GM12878 (cell line): Measurements from ENCODE around the gene CTNNA2. TPM values are rescaled to one million over a fixed set of nuclear protein-coding genes. Genes with fewer than 3 reads are reported as not detected.

Experiments
- ATAC-seq: fragments of 200-7000 bp; cut with Tn5 transposase; 3 replicates; pipeline ENCODE4 v1.9.1; 2020; ENCODE audit warnings: mild to moderate bottlenecking, moderate library complexity
- BruUV-seq: library from RNA; stranded (reverse); fragments of 400-500 nt; replicated peaks from 2 replicates; lab custom pipeline; 2021; lab: Mats Ljungman, UMichigan
- CTCF ChIA-PET: fragments of 300-600 bp; sonication (Branson Sonifier 250); formaldehyde crosslinking; extraction: SDS; loops from one replicate; lab custom pipeline; 2021; ENCODE audit warnings: inconsistent platforms; lab: Yijun Ruan, JAX
- POLR2A ChIA-PET: fragments of 350-600 bp; formaldehyde crosslinking; extraction: SDS; loops from one replicate; lab custom pipeline; 2021; ENCODE audit warnings: inconsistent platforms; lab: Charles Lee
- RAD21 ChIA-PET: fragments of 300-600 bp; sonication (Branson Sonifier 250); formaldehyde crosslinking; loops from one replicate; lab custom pipeline; 2023; ENCODE audit warnings: antibody characterized with exemption; ENCODE audit not compliant: unreplicated experiment; lab: Charles Lee
- SMC1A ChIA-PET: fragments of 300-600 bp; sonication (Branson Sonifier 250); formaldehyde crosslinking; loops from one replicate; lab custom pipeline; 2023; ENCODE audit not compliant: unreplicated experiment, uncharacterized antibody; lab: Charles Lee
- DNase-seq: peaks from one replicate; pipeline ENCODE4 v3.0.0-alpha.2; 2011; ENCODE audit warnings: low read depth, low spot score
- FAIRE-seq: peaks from 3 replicates; lab custom pipeline; 2011; peaks lifted over from hg19 to GRCh38; lab: Jason Lieb, UNC
- H2AFZ ChIP-seq: 2 replicates; pipeline ENCODE4 v1.6.0; 2011; ENCODE audit warnings: low read depth, low read length, control low read depth; ENCODE audit not compliant: control insufficient read depth
- H3K27ac ChIP-seq: 2 replicates; pipeline ENCODE4 v1.5.1; 2011; ENCODE audit warnings: control low read depth; ENCODE audit not compliant: control insufficient read depth, insufficient read depth
- H3K27me3 ChIP-seq, 2 experiments: replicated peaks in 1 of 2; 2 replicates each; pipeline versions ENCODE4 v1.6.0 to v1.6.1; 2011; ENCODE audit warnings: low read length in 1 of 2; ENCODE audit not compliant: control insufficient read depth in 2 of 2, insufficient read depth in 2 of 2
- H3K36me3 ChIP-seq, 2 experiments: 2 replicates each; pipeline ENCODE4 v1.5.1; 2011; ENCODE audit warnings: low read length in 1 of 2; ENCODE audit not compliant: control insufficient read depth in 2 of 2, insufficient read depth in 2 of 2
- H3K4me1 ChIP-seq: 2 replicates; pipeline ENCODE4 v1.6.1; 2011; ENCODE audit warnings: mild to moderate bottlenecking, low read length, moderate library complexity, mixed read lengths; ENCODE audit not compliant: control insufficient read depth, insufficient read depth
- H3K4me2 ChIP-seq: 2 replicates; pipeline ENCODE4 v1.6.0; 2011; ENCODE audit warnings: control low read depth; ENCODE audit not compliant: control insufficient read depth, insufficient read depth
- H3K4me3 ChIP-seq: fragments of 200-600 bp; sonication (generic); 2 replicates; pipeline ENCODE4 v1.5.1; 2016
- H3K79me2 ChIP-seq: 2 replicates; pipeline ENCODE4 v1.6.0; 2011; ENCODE audit warnings: low read length; ENCODE audit not compliant: control insufficient read depth, insufficient read depth
- H3K9ac ChIP-seq: 2 replicates; pipeline ENCODE4 v1.8.0; 2011; ENCODE audit warnings: low read length, control low read depth, mixed read lengths; ENCODE audit not compliant: control insufficient read depth, insufficient read depth
- H3K9me3 ChIP-seq: replicated peaks from 3 replicates; pipeline ENCODE4 v1.5.1; 2011; ENCODE audit warnings: mild to moderate bottlenecking, low read length; ENCODE audit not compliant: control insufficient read depth, insufficient read depth
- H4K20me1 ChIP-seq: 2 replicates; pipeline ENCODE4 v1.6.0; 2011; ENCODE audit not compliant: control insufficient read depth, insufficient read depth
- BCL11A ChIP-seq: IDR thresholded peaks from 2 replicates; pipeline ENCODE4 v1.6.1; 2011; ENCODE audit warnings: low read depth, low read length
- CBFB ChIP-seq: IDR thresholded peaks from 2 replicates; pipeline ENCODE4 v1.6.1; 2016; ENCODE audit warnings: antibody characterized with exemption, low read depth
- FOS ChIP-seq: IDR thresholded peaks from 3 replicates; pipeline ENCODE4 v1.6.1; 2011; ENCODE audit warnings: borderline replicate concordance; ENCODE audit not compliant: insufficient read length; ENCODE audit errors: extremely low read depth
- IKZF1 ChIP-seq: fragments of 450-650 bp; conservative IDR thresholded peaks from 2 replicates; pipeline ENCODE4 v1.6.1; 2017; ENCODE audit warnings: antibody characterized with exemption, mild to moderate bottlenecking
- MTA2 ChIP-seq: fragments of 450-650 bp; IDR thresholded peaks from 2 replicates; pipeline ENCODE4 v1.6.1; 2016; ENCODE audit warnings: low read depth, mild to moderate bottlenecking, moderate library complexity
- PAX8 ChIP-seq: fragments of 450-650 bp; IDR thresholded peaks from 2 replicates; pipeline ENCODE4 v1.6.1; 2017; ENCODE audit warnings: mild to moderate bottlenecking, moderate library complexity
- RELA ChIP-seq: fragments of 450-650 bp; IDR thresholded peaks from 2 replicates; pipeline ENCODE4 v1.8.0; 2014; ENCODE audit warnings: borderline replicate concordance; ENCODE audit not compliant: partially characterized antibody
- RUNX3 ChIP-seq: IDR thresholded peaks from 2 replicates; pipeline ENCODE4 v1.6.1; 2012; ENCODE audit warnings: low read length, inconsistent platforms
- SPI1 ChIP-seq: IDR thresholded peaks from 2 replicates; pipeline ENCODE4 v1.6.1; 2011; ENCODE audit warnings: low read depth, mild to moderate bottlenecking, low read length, moderate library complexity, borderline replicate concordance; ENCODE audit not compliant: insufficient read depth
- ZBED1 ChIP-seq: IDR thresholded peaks from 2 replicates; pipeline ENCODE4 v1.6.1; 2016; ENCODE audit warnings: borderline replicate concordance
- ZZZ3 ChIP-seq: IDR thresholded peaks from 2 replicates; pipeline ENCODE4 v1.6.1; 2011; ENCODE audit warnings: low read depth; ENCODE audit not compliant: control insufficient read depth, insufficient read length
- WGBS: methylation state at CpG from one replicate; pipeline ENCODE4 v1.1.6; 2016; ENCODE audit warnings: low lambda C conversion rate; ENCODE audit not compliant: insufficient replicate concordance, insufficient coverage; ENCODE audit errors: missing lambda C conversion rate; 5-methylcytosine and 5-hydroxymethylcytosine counted together
- in situ Hi-C: fragments of 300-500 bp; cut with MboI; formaldehyde crosslinking; loops from 9 replicates; pipeline ENCODE4 v1.14.3; 2018; ENCODE audit warnings: mixed read lengths
- intact Hi-C: fragments of 100-400 bp; cut with micrococcal nuclease; formaldehyde crosslinking; loops from one replicate; pipeline ENCODE4 v1.14.2; 2022; ENCODE audit not compliant: unreplicated experiment
- polyA plus RNA-seq, 11 experiments: library from polyadenylated mRNA; depleted of rRNA in 4 of 11; unstranded in 6 of 11; stranded (reverse) in 5 of 11; fragments of >200 nt; fragmentation: Nextera tagmentation in 4 of 11; fragmentation: Illumina TruSeq in 1 of 11; extraction: Ambion mirVana in 4 of 11; extraction: Trizol in 1 of 11; gene quantifications; 1 replicate in 1 of 11; 2 replicates in 10 of 11; pipeline versions ENCODE4 v1.2.1 to v1.2.3, GENCODE V29; 2011 to 2016; ENCODE audit warnings: inconsistent platforms in 2 of 11, missing spikeins in 2 of 11, low read depth in 1 of 11
- total RNA-seq, 4 experiments: library from RNA; depleted of rRNA in 3 of 4; stranded (reverse); fragments of >200 nt in 3 of 4; fragmentation: Illumina TruSeq in 1 of 4; extraction: Trizol in 1 of 4; gene quantifications; 2 replicates each; pipeline versions ENCODE4 v1.2.1 to v1.2.3, GENCODE V29; 2013 to 2021

The CTNNA2 gene
- total and polyA plus RNA-seq, 10 of the 15 experiments (the other 5 are each of a cell fraction or from before 2014, with no cell fraction given), result 2.4 to 36.2 (median 6.6) TPM

DNA sequence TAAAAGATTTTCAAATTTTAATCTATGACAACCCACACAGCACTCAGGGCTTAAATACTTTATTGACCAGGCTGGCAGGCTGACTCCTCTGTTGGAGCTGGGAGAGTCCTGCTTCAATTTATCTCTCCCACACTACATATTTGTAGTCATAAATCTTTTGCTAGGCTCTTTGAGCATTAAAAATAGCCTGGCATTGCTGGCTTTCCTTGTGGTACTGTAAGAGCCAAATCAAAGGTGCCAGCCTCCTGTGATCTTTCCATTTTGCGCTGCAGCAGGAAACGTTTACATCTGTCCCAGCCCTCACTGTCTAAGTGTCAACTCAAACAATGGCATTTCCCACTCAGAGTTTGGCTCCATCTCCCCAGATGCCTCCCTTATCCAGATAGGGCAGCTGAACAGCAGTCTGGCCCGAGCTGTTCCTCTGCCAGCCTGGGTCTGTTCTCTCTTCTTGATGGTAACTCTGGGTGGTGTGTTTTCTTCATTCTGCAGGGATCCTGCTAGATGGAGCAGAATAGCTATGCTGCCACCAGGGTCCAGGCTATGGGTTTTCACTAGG, 729.6 kb downstream of the CTNNA2 start:
- no peak overlapping the region for H3K27ac ChIP-seq
- POLR2A ChIA-PET, result no interaction called here
- H2AFZ ChIP-seq, result no peak overlapping the region
- H3K9me3 ChIP-seq, result no peaks in the 10 kb centered on the region
- TF ChIP-seq PAX8, result no peak
- H3K79me2 ChIP-seq, result no peaks in the 10 kb centered on the region
- in situ Hi-C loops (no loop called here), intact Hi-C loops (no loop called here)
- RAD21 ChIA-PET, result no interaction called here
- DNase-seq (no peak), FAIRE-seq (no peak), ATAC-seq (no peak)
- H3K27me3 ChIP-seq, result no peaks in the 10 kb centered on the region
- H4K20me1 ChIP-seq, result no peaks in the 10 kb centered on the region
- H3K4me1 ChIP-seq, result no peaks in the 10 kb centered on the region
- H3K9ac ChIP-seq, result no peak overlapping the region
- H3K4me3 ChIP-seq, result no peak overlapping the region
- 13% methylated on average over 3 of the region's 3 CpGs for WGBS
- no TSS peak for BruUV-seq
- no peaks in the 10 kb centered on the region for H3K36me3 ChIP-seq
- CTCF ChIA-PET, result interaction anchor here (0.9 to 1.5 kb wide), 4 partner anchors 14 to 84 kb away, joined by 3 to 4 read pairs (median 4); no protein-coding TSS in a partner anchor
- no peak overlapping the region for H3K4me2 ChIP-seq
- SMC1A ChIA-PET, result interaction anchor here (1.3 kb wide), 1 partner anchor 14 kb away, joined by 4 read pairs; no protein-coding TSS in a partner anchor

DNA sequence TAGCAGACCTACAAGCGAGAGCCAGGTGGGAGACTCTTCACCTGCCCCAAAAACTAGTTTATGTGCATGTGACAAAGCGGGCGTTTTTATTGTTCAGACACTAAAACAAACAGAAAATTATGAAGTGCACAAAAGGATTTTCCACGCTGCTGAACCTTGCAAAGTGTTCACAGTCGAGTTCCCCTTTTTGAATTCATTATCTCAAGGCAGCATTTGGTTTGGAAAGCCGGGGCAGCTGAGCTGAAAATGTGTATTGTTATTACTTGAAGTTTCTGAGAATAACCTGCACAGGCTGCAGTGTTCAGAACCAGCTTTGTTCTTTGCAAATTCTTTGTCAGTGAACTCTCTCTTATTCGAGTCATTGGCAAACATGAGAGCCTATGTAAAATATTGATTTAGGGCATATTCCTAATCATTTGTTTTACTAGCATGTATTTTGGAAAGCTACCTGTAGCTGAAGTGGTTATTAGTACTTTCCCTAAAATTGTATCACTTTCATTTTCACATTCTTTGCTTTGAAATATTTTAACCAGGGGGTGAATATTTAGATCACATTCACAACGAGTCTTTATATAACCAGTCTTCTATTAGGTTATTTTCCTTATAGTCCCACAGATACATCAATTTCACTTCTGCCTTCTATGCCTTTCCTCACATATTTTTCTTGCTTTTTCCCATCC, 732.2 kb downstream of the CTNNA2 start:
- CTCF ChIA-PET, result interaction anchor here (1.6 to 1.9 kb wide), 2 partner anchors 11 to 173 kb away, joined by 3 to 6 read pairs; no protein-coding TSS in a partner anchor
- POLR2A ChIA-PET, result interaction anchor here (0.6 kb wide), 2 partner anchors 290 to 1710 kb away, joined by 3 to 12 read pairs; no protein-coding TSS in a partner anchor
- DNase-seq, result no peak
- SMC1A ChIA-PET, result interaction anchor here (0.6 to 1.3 kb wide), 3 partner anchors 15 to 257 kb away, joined by 3 read pairs; no protein-coding TSS in a partner anchor
- FAIRE-seq, result no peak
- H3K4me2 ChIP-seq, result no peak overlapping the region
- H3K36me3 ChIP-seq, result no peaks in the 10 kb centered on the region
- RAD21 ChIA-PET, result interaction anchor here (1.3 kb wide), 1 partner anchor 221 kb away, joined by 3 read pairs; no protein-coding TSS in a partner anchor
- no peaks in the 10 kb centered on the region for H3K79me2 ChIP-seq
- no peaks in the 10 kb centered on the region for H3K9me3 ChIP-seq
- 5% methylated on average over 8 of the region's 8 CpGs for WGBS
- H2AFZ ChIP-seq, result no peak overlapping the region
- no peaks in the 10 kb centered on the region for H3K27me3 ChIP-seq
- no peak overlapping the region for H3K27ac ChIP-seq
- BruUV-seq, result no TSS peak
- H3K4me3 ChIP-seq, result no peak overlapping the region
- peak; percentile 72 for ATAC-seq
- intact Hi-C loops, result no loop called here
- in situ Hi-C loops, result no loop called here
- TF ChIP-seq BCL11A (no peak), IKZF1 (peak; percentile 27; the same call in 1 of the 2 replicates), FOS (no peak), ZZZ3 (no peak), RELA (no peak), CBFB (no peak), MTA2 (peak; percentile 25; the same call in 1 of the 2 replicates), SPI1 (peak; percentile 75; the same call in 1 of the 2 replicates), ZBED1 (no peak), RUNX3 (no peak)
- no peaks in the 10 kb centered on the region for H3K4me1 ChIP-seq
- no peaks in the 10 kb centered on the region for H4K20me1 ChIP-seq
- H3K9ac ChIP-seq, result no peak overlapping the region
